HCT116 (cell line): ENCODE measurements around the gene SEMA5A. TPM values are rescaled to one million over a fixed set of nuclear protein-coding genes. Genes with fewer than 3 reads are reported as not detected.

ENCODE experiments used
- ATAC-seq: fragments of 200-7000 bp; cut with Tn5 transposase; 2 replicates; pipeline ENCODE4 v1.9.1; 2020; ENCODE audit warnings: mild to moderate bottlenecking, moderate library complexity
- BruUV-seq: library from RNA; stranded (reverse); fragments of 400-500 nt; replicated peaks from 2 replicates; lab custom pipeline; 2021; lab: Mats Ljungman, UMichigan
- CTCF ChIA-PET: fragments of 300-600 bp; sonication (Branson Sonifier 250); formaldehyde crosslinking; loops from one replicate; lab custom pipeline; 2021; ENCODE audit warnings: antibody characterized with exemption; lab: Charles Lee
- POLR2A ChIA-PET: fragments of 300-600, 350-600 bp; sonication (Branson Sonifier 250); formaldehyde crosslinking; loops from one replicate; lab custom pipeline; 2021; ENCODE audit warnings: antibody characterized with exemption; lab: Charles Lee
- RAD21 ChIA-PET, 2 experiments: fragments of 300-600 bp; sonication (Branson Sonifier 250); formaldehyde crosslinking; loops; one replicate each; lab custom pipeline; 2023; ENCODE audit warnings: low total read pairs in 2 of 2; ENCODE audit not compliant: uncharacterized antibody in 2 of 2, unreplicated experiment in 2 of 2, low non-redundant PET in 1 of 2; lab: Charles Lee
- DNase-seq: peaks from one replicate; pipeline ENCODE4 v3.0.0-alpha.2; 2010; ENCODE audit warnings: low read depth, low spot score
- H2AFZ ChIP-seq: fragments of 200-600 bp; shearing (Covaris generic), sonication (generic); 2 replicates; pipeline ENCODE4 v1.6.1; 2017; ENCODE audit warnings: low read depth, mixed run types, mixed read lengths, antibody characterized with exemption, low read length; ENCODE audit not compliant: poor library complexity, severe bottlenecking
- H3K27ac ChIP-seq: 2 replicates; pipeline ENCODE4 v1.5.1; 2012; ENCODE audit warnings: low read depth, low read length
- H3K27me3 ChIP-seq: fragments of 200-600 bp; sonication (generic); 2 replicates; pipeline ENCODE4 v1.6.1; 2016; ENCODE audit warnings: mixed run types, low read length, mixed read lengths; ENCODE audit not compliant: insufficient read depth
- H3K36me3 ChIP-seq, 2 experiments: fragments of 200-500 bp in 1 of 2; fragments of 200-600 bp in 1 of 2; sonication (Bioruptor generic) in 1 of 2; sonication (generic) in 1 of 2; 2 replicates each; pipeline versions ENCODE4 v1.5.1 to v1.6.1; 2014 to 2016; ENCODE audit warnings: low read length in 2 of 2, inconsistent platforms in 1 of 2, mixed read lengths in 1 of 2, mixed run types in 1 of 2; ENCODE audit not compliant: insufficient read depth in 2 of 2, control insufficient read depth in 1 of 2
- H3K4me1 ChIP-seq, 2 experiments: fragments of 200-600 bp in 1 of 2; sonication (generic) in 1 of 2; 2 replicates each; pipeline versions ENCODE4 v1.5.1 to v1.6.1; 2012 to 2017; ENCODE audit warnings: low read length in 2 of 2, inconsistent platforms in 1 of 2, mild to moderate bottlenecking in 1 of 2, mixed read lengths in 1 of 2, mixed run types in 1 of 2, moderate library complexity in 1 of 2; ENCODE audit not compliant: insufficient read depth in 2 of 2, control insufficient read depth in 1 of 2
- H3K4me2 ChIP-seq: fragments of 200-600 bp; sonication (generic); 2 replicates; pipeline ENCODE4 v1.6.1; 2017; ENCODE audit warnings: mixed run types, low read length, mixed read lengths
- H3K4me3 ChIP-seq, 2 experiments: fragments of 200-600 bp in 1 of 2; sonication (generic) in 1 of 2; replicated peaks in 1 of 2; 2 replicates each; pipeline ENCODE4 v1.5.1; 2011 to 2016; ENCODE audit warnings: low read length in 2 of 2, control low read depth in 1 of 2, low read depth in 1 of 2, mild to moderate bottlenecking in 1 of 2, mixed read lengths in 1 of 2, mixed run types in 1 of 2
- H3K79me2 ChIP-seq: fragments of 200-600 bp; sonication (generic); 2 replicates; pipeline ENCODE4 v1.6.1; 2017; ENCODE audit warnings: mild to moderate bottlenecking, mixed run types, low read length, moderate library complexity, mixed read lengths; ENCODE audit not compliant: insufficient read depth
- H3K9ac ChIP-seq: fragments of 200-600 bp; sonication (generic); 2 replicates; pipeline ENCODE4 v1.6.1; 2016; ENCODE audit warnings: low read length, mixed read lengths
- H3K9me2 ChIP-seq: fragments of 200-600 bp; sonication (generic), shearing (Covaris generic); 2 replicates; pipeline ENCODE4 v1.6.1; 2017; ENCODE audit warnings: mixed run types, mild to moderate bottlenecking, moderate library complexity; ENCODE audit not compliant: insufficient read depth
- H3K9me3 ChIP-seq, 2 experiments: fragments of 200-500 bp in 1 of 2; fragments of 200-600 bp in 1 of 2; sonication (Bioruptor generic) in 1 of 2; sonication (generic) in 1 of 2; 2 replicates each; pipeline ENCODE4 v1.6.1; 2014 to 2017; ENCODE audit warnings: low read length in 2 of 2, mixed read lengths in 2 of 2, inconsistent platforms in 1 of 2, low read depth in 1 of 2, mild to moderate bottlenecking in 1 of 2, mixed run types in 1 of 2, moderate library complexity in 1 of 2; ENCODE audit not compliant: control insufficient read depth in 1 of 2, insufficient read depth in 1 of 2
- H4K20me1 ChIP-seq: fragments of 200-600 bp; sonication (generic), shearing (Covaris generic); 2 replicates; pipeline ENCODE4 v1.6.1; 2017; ENCODE audit warnings: mixed run types, mild to moderate bottlenecking, moderate library complexity; ENCODE audit not compliant: insufficient read depth
- CTCF ChIP-seq, 3 experiments: fragments of 200-600 bp in 1 of 3; sonication (generic) in 1 of 3; IDR thresholded peaks in 2 of 3; conservative IDR thresholded peaks in 1 of 3; 2 replicates each; pipeline ENCODE4 v1.5.1; 2012 to 2017; ENCODE audit warnings: low read depth in 2 of 3, low read length in 2 of 3, antibody characterized with exemption in 1 of 3, borderline replicate concordance in 1 of 3, control low read depth in 1 of 3, mild to moderate bottlenecking in 1 of 3, mixed read lengths in 1 of 3, mixed run types in 1 of 3, moderate library complexity in 1 of 3; ENCODE audit not compliant: insufficient read depth in 1 of 3
- EZH2phosphoT487 ChIP-seq: fragments of 200-600 bp; IDR thresholded peaks from 2 replicates; pipeline ENCODE4 v1.6.1; 2018; ENCODE audit warnings: antibody characterized with exemption, borderline replicate concordance
- FOSL1 ChIP-seq: IDR thresholded peaks from 2 replicates; pipeline ENCODE4 v1.6.1; 2012; ENCODE audit warnings: low read depth
- TCF7L2 ChIP-seq: IDR thresholded peaks from 2 replicates; pipeline ENCODE4 v1.7.0; 2011; ENCODE audit warnings: borderline replicate concordance, inconsistent platforms; ENCODE audit not compliant: insufficient read depth, insufficient read length; ENCODE audit errors: extremely low read depth
- YY1 ChIP-seq: IDR thresholded peaks from 2 replicates; pipeline ENCODE4 v1.6.1; 2011; ENCODE audit warnings: low read length, low read depth, moderate library complexity, mild to moderate bottlenecking; ENCODE audit not compliant: insufficient replicate concordance; ENCODE audit errors: extremely low read depth
- intact Hi-C: fragments of 100-400 bp; cut with micrococcal nuclease; formaldehyde crosslinking; loops from 2 replicates; pipeline ENCODE4 v1.10.0; 2022
- total RNA-seq: library from RNA; stranded (reverse); gene quantifications from one replicate; pipeline ENCODE4 v1.2.1, GENCODE V29; 2021; ENCODE audit not compliant: unreplicated experiment

The SEMA5A gene
- total RNA-seq, 1 experiment from 2014 or later, result 0.02 TPM

DNA sequence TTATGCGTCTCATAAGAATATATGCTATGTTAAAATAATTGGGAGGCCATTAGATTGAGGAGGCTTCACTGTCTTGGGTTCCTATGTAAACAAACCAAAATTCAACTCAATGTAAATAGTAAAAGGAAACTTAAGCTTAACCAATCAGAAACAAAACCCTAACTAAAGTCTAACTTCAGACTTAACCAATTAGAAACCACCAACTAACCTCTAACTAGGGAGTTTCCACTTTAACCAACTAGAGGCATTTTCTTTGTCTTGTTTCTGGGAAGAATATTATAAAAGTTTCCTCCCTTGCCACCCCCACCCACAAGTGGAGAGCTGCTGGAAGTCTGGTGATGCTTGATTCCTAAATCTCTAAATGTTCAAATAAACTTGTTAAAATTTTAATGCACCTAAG is 214.5 kb downstream of the SEMA5A start:
- Histone ChIP-seq H3K9ac (no peak overlapping the region), H3K4me1 (no peaks in the 10 kb centered on the region), H4K20me1 (no peaks in the 10 kb centered on the region), H3K36me3 (no peaks in the 10 kb centered on the region; a peak in 1 of 4 replicates), H3K9me3 (peaks cover 5 to 22% of the 10 kb centered on the region in 2 experiments; a peak in 2 of 4 replicates), H3K27me3 (no peaks in the 10 kb centered on the region), H3K9me2 (no peaks in the 10 kb centered on the region), H3K4me2 (no peak overlapping the region), H3K4me3 (no peak overlapping the region), H3K27ac (no peak overlapping the region), H2AFZ (no peak overlapping the region), H3K79me2 (no peaks in the 10 kb centered on the region)
- DNase-seq (no peak), ATAC-seq (no peak)
- ChIA-PET CTCF (no interaction called here), POLR2A (no interaction called here), RAD21 (no interaction called here)
- intact Hi-C loops, result no loop called here
- BruUV-seq, result no TSS peak
- no peak for TF ChIP-seq TCF7L2
- no peak for TF ChIP-seq YY1
- TF ChIP-seq FOSL1, result no peak
- no peak for TF ChIP-seq CTCF (IDR thresholded peaks at IDR 0.05 in 2 of 3, conservative IDR thresholded peaks at IDR 0.05 in 1 of 3; ENCODE audit: borderline replicate concordance in 1 of 3, insufficient read depth in 1 of 3, low read depth in 2 of 3, low read length in 2 of 3)
- no peak for TF ChIP-seq EZH2phosphoT487

GRCh38 chr5:9329125-9329524 is 216.8 kb downstream of the SEMA5A start:
- Histone ChIP-seq H3K9me3 (peaks cover 5 to 19% of the 10 kb centered on the region in 2 experiments; a peak in 2 of 4 replicates), H3K9ac (no peak overlapping the region), H3K79me2 (no peaks in the 10 kb centered on the region), H2AFZ (no peak overlapping the region), H3K36me3 (no peaks in the 10 kb centered on the region; a peak in 1 of 4 replicates), H3K4me2 (no peak overlapping the region), H3K4me1 (no peaks in the 10 kb centered on the region), H3K27ac (no peak overlapping the region), H3K9me2 (no peaks in the 10 kb centered on the region), H3K4me3 (no peak overlapping the region), H4K20me1 (no peaks in the 10 kb centered on the region), H3K27me3 (no peaks in the 10 kb centered on the region)
- ATAC-seq (no peak), DNase-seq (no peak)
- ChIA-PET RAD21 (no interaction called here), CTCF (no interaction called here), POLR2A (no interaction called here)
- intact Hi-C loops, result no loop called here
- no TSS peak for BruUV-seq
- no peak for TF ChIP-seq YY1
